SK-N-SH treated with all-trans-retinoic acid at 6 μM for 48 hours (cell line): ENCODE results near the gene COLGALT1.

Source experiments
- ATAC-seq: fragments of 200-7000 bp; cut with Tn5 transposase; 3 replicates; pipeline ENCODE4 v1.9.1; 2020; ENCODE audit warnings: mild to moderate bottlenecking, moderate library complexity
- ARNTL ChIP-seq: fragments of 450-650 bp; formaldehyde crosslinking; IDR thresholded peaks from 2 replicates; pipeline ENCODE4 v1.5.0; 2020; ENCODE audit warnings: low read depth, mild to moderate bottlenecking, moderate library complexity, borderline replicate concordance
- BACH2 ChIP-seq: fragments of 250-450 bp; sonication (Bioruptor Pico); IDR thresholded peaks from 2 replicates; pipeline ENCODE4 v1.9.0; 2021; ENCODE audit warnings: mild to moderate bottlenecking, borderline replicate concordance
- CREB5 ChIP-seq: fragments of 250-450 bp; sonication (Bioruptor Pico); IDR thresholded peaks from 2 replicates; pipeline ENCODE4 v1.5.1; 2020; ENCODE audit warnings: low read depth, mild to moderate bottlenecking, moderate library complexity
- CSDC2 ChIP-seq: fragments of 250-450 bp; sonication (Bioruptor Pico); IDR thresholded peaks from 2 replicates; pipeline ENCODE4 v1.5.0; 2020; ENCODE audit warnings: mild to moderate bottlenecking, moderate library complexity
- ESRRG ChIP-seq: fragments of 250-450 bp; sonication (Bioruptor Pico); IDR thresholded peaks from 2 replicates; pipeline ENCODE4 v1.6.1; 2021; ENCODE audit warnings: mild to moderate bottlenecking
- GLIS3 ChIP-seq: fragments of 250-450 bp; sonication (Bioruptor Pico); IDR thresholded peaks from 2 replicates; pipeline ENCODE4 v1.5.0; 2020; ENCODE audit warnings: mild to moderate bottlenecking, moderate library complexity
- ISL1 ChIP-seq: fragments of 250-450 bp; sonication (Bioruptor Pico); IDR thresholded peaks from 2 replicates; pipeline ENCODE4 v2.1.2; 2022; ENCODE audit warnings: mild to moderate bottlenecking, moderate library complexity
- OSR1 ChIP-seq: fragments of 250-450 bp; sonication (Bioruptor Pico); IDR thresholded peaks from 2 replicates; pipeline ENCODE4 v1.8.0; 2022; ENCODE audit warnings: moderate library complexity, mild to moderate bottlenecking, inconsistent platforms
- PPARA ChIP-seq: fragments of 250-450 bp; sonication (Bioruptor Pico); IDR thresholded peaks from 2 replicates; pipeline ENCODE4 v1.5.0; 2020; ENCODE audit warnings: mild to moderate bottlenecking, borderline replicate concordance
- RARB ChIP-seq: fragments of 250-450 bp; sonication (Bioruptor Pico); IDR thresholded peaks from 2 replicates; pipeline ENCODE4 v1.8.0; 2021; ENCODE audit warnings: mild to moderate bottlenecking, moderate library complexity
- SNAI2 ChIP-seq: fragments of 250-450 bp; sonication (Bioruptor Pico); IDR thresholded peaks from 2 replicates; pipeline ENCODE4 v1.5.0; 2020; ENCODE audit warnings: mild to moderate bottlenecking, moderate library complexity
- TCF4 ChIP-seq: fragments of 250-450 bp; sonication (Bioruptor Pico); IDR thresholded peaks from 2 replicates; pipeline ENCODE4 v1.8.0; 2021; ENCODE audit warnings: mild to moderate bottlenecking, moderate library complexity, borderline replicate concordance
- TOX ChIP-seq: fragments of 250-450 bp; sonication (Bioruptor Pico); IDR thresholded peaks from 2 replicates; pipeline ENCODE4 v1.8.0; 2021; ENCODE audit warnings: mild to moderate bottlenecking, moderate library complexity, borderline replicate concordance
- TSHZ2 ChIP-seq: fragments of 250-450 bp; sonication (Bioruptor Pico); IDR thresholded peaks from 2 replicates; pipeline ENCODE4 v1.5.0; 2020; ENCODE audit warnings: mild to moderate bottlenecking, moderate library complexity
- ZC3H10 ChIP-seq: fragments of 250-450 bp; sonication (Bioruptor Pico); IDR thresholded peaks from 2 replicates; pipeline ENCODE4 v1.5.1; 2021; ENCODE audit warnings: mild to moderate bottlenecking, moderate library complexity
- ZFP3 ChIP-seq: fragments of 250-450 bp; sonication (Bioruptor Pico); IDR thresholded peaks from 2 replicates; pipeline ENCODE4 v1.5.0; 2020; ENCODE audit warnings: mild to moderate bottlenecking, moderate library complexity
- ZFP30 ChIP-seq: fragments of 450-650 bp; formaldehyde crosslinking; IDR thresholded peaks from 2 replicates; pipeline ENCODE4 v1.5.0; 2022; ENCODE audit warnings: mild to moderate bottlenecking, moderate library complexity
- ZNF565 ChIP-seq: fragments of 450-650 bp; formaldehyde crosslinking; conservative IDR thresholded peaks from 2 replicates; pipeline ENCODE4 v1.5.0; 2020; ENCODE audit warnings: low read depth, mild to moderate bottlenecking, moderate library complexity
- ZNF70 ChIP-seq: fragments of 450-650 bp; formaldehyde crosslinking; IDR thresholded peaks from 2 replicates; pipeline ENCODE4 v1.5.0; 2020; ENCODE audit warnings: mild to moderate bottlenecking, moderate library complexity
- ZNF8 ChIP-seq: fragments of 450-650 bp; formaldehyde crosslinking; IDR thresholded peaks from 2 replicates; pipeline ENCODE4 v1.5.0; 2020; ENCODE audit warnings: mild to moderate bottlenecking, moderate library complexity
- TF ChIP-seq, protein P1 (sequence below): fragments of 250-450 bp; sonication (Bioruptor Pico); IDR thresholded peaks from 2 replicates; pipeline ENCODE4 v1.5.1; 2021; ENCODE audit warnings: mild to moderate bottlenecking, moderate library complexity
- TF ChIP-seq, protein P2 (sequence below): fragments of 250-450 bp; sonication (Bioruptor Pico); IDR thresholded peaks from 2 replicates; pipeline ENCODE4 v1.8.0; 2020; ENCODE audit warnings: mild to moderate bottlenecking, moderate library complexity, borderline replicate concordance
- TF ChIP-seq, protein P3 (sequence below): fragments of 250-450 bp; sonication (Bioruptor Pico); IDR thresholded peaks from 2 replicates; pipeline ENCODE4 v1.8.0; 2021; ENCODE audit warnings: low read depth, mild to moderate bottlenecking, moderate library complexity, borderline replicate concordance

COLGALT1 gene

GRCh38 chr19:17543986-17544385 lies 11.5 kb upstream of the COLGALT1 start:
- ATAC-seq, result no peak
- TF ChIP-seq ISL1 (CRISPR knock-in tag) (no peak), GLIS3 (CRISPR knock-in tag) (no peak), TCF4 (no peak), ZFP30 (no peak), PPARA (no peak), BACH2 (CRISPR knock-in tag) (no peak), ESRRG (CRISPR knock-in tag) (no peak), CREB5 (CRISPR knock-in tag) (no peak)
- TF ChIP-seq, protein P1, sequence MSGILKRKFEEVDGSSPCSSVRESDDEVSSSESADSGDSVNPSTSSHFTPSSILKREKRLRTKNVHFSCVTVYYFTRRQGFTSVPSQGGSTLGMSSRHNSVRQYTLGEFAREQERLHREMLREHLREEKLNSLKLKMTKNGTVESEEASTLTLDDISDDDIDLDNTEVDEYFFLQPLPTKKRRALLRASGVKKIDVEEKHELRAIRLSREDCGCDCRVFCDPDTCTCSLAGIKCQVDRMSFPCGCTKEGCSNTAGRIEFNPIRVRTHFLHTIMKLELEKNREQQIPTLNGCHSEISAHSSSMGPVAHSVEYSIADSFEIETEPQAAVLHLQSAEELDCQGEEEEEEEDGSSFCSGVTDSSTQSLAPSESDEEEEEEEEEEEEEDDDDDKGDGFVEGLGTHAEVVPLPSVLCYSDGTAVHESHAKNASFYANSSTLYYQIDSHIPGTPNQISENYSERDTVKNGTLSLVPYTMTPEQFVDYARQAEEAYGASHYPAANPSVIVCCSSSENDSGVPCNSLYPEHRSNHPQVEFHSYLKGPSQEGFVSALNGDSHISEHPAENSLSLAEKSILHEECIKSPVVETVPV (CRISPR knock-in tag), result no peak
- TF ChIP-seq, protein P2, sequence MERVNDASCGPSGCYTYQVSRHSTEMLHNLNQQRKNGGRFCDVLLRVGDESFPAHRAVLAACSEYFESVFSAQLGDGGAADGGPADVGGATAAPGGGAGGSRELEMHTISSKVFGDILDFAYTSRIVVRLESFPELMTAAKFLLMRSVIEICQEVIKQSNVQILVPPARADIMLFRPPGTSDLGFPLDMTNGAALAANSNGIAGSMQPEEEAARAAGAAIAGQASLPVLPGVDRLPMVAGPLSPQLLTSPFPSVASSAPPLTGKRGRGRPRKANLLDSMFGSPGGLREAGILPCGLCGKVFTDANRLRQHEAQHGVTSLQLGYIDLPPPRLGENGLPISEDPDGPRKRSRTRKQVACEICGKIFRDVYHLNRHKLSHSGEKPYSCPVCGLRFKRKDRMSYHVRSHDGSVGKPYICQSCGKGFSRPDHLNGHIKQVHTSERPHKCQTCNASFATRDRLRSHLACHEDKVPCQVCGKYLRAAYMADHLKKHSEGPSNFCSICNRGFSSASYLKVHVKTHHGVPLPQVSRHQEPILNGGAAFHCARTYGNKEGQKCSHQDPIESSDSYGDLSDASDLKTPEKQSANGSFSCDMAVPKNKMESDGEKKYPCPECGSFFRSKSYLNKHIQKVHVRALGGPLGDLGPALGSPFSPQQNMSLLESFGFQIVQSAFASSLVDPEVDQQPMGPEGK (CRISPR knock-in tag), result no peak

GRCh38 chr19:17544418-17544817 lies 11.0 kb upstream of the COLGALT1 start:
- no peak for ATAC-seq

GRCh38 chr19:17548145-17548544 lies 7.3 kb upstream of the COLGALT1 start:
- no peak for TF ChIP-seq CSDC2 (CRISPR knock-in tag)
- TF ChIP-seq ARNTL (CRISPR knock-in tag), result no peak
- TF ChIP-seq PPARA, result no peak
- no peak for TF ChIP-seq BACH2 (CRISPR knock-in tag)
- no peak for TF ChIP-seq TCF4
- TF ChIP-seq, protein P3, sequence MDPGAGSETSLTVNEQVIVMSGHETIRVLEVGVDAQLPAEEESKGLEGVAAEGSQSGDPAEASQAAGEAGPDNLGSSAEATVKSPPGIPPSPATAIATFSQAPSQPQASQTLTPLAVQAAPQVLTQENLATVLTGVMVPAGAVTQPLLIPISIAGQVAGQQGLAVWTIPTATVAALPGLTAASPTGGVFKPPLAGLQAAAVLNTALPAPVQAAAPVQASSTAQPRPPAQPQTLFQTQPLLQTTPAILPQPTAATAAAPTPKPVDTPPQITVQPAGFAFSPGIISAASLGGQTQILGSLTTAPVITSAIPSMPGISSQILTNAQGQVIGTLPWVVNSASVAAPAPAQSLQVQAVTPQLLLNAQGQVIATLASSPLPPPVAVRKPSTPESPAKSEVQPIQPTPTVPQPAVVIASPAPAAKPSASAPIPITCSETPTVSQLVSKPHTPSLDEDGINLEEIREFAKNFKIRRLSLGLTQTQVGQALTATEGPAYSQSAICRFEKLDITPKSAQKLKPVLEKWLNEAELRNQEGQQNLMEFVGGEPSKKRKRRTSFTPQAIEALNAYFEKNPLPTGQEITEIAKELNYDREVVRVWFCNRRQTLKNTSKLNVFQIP (CRISPR knock-in tag), result no peak
- no peak for TF ChIP-seq ZFP3
- TF ChIP-seq, protein P1 (CRISPR knock-in tag), result no peak
- TF ChIP-seq TSHZ2 (CRISPR knock-in tag), result no peak
- TF ChIP-seq GLIS3 (CRISPR knock-in tag), result no peak
- TF ChIP-seq ZNF8 (CRISPR knock-in tag), result no peak
- TF ChIP-seq ISL1 (CRISPR knock-in tag), result no peak
- TF ChIP-seq SNAI2 (CRISPR knock-in tag), result no peak
- TF ChIP-seq ZC3H10 (CRISPR knock-in tag), result no peak
- TF ChIP-seq OSR1 (CRISPR knock-in tag), result no peak
- TF ChIP-seq, all 23 proteins: peak for 0
- ATAC-seq, result no peak

More at GRCh38 chr19:17544418-17544817, 11.0 kb upstream of the COLGALT1 start:
- TF ChIP-seq CSDC2 (CRISPR knock-in tag) (no peak), TSHZ2 (CRISPR knock-in tag) (no peak), BACH2 (CRISPR knock-in tag) (no peak), RARB (CRISPR knock-in tag) (no peak), OSR1 (CRISPR knock-in tag) (no peak), TOX (CRISPR knock-in tag) (no peak), ZNF70 (CRISPR knock-in tag) (no peak), ZFP3 (no peak), ZNF565 (CRISPR knock-in tag) (no peak), GLIS3 (CRISPR knock-in tag) (no peak)
- TF ChIP-seq, all 23 proteins: peak for 0
